ENCODE data around the gene FBXO42.

DNA sequence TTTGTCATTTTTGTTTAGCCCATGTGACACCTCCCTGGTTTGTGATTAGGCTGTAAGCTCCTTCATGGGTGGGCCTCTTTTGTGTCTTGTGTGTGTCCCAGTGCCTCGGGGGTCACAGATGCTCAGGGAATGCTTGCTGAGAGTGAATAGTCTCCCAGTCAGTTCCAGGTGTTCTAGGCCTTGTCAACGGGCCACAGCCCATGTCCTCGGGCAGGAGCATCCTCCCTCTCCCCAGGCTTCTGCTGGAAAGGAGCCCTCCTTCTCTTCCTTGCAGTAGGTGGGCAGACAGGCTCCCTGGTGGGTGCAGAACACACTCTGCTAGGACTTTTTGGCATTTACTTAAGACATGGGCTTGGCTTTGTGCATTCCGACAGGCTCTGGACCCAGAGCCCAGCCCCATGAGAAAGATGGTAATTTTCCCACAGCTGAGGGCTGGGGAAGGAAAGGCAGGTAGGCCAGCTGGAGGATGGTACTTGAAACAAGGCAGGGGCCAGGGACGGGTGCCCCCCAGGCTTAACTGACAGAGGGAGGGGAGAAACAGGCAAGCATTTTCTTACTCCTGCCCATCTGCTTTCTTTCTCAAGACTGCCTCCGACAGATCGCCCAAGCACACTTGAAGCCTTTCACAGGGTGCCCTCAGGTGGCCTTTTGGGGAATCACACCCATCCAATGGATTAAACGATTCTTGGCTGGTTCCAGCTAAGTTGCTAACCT lies 108.2 kb downstream of the FBXO42 start:
- TF ChIP-seq MAFK (conservative IDR thresholded peaks at IDR 0.05 in 1 of 2, IDR thresholded peaks at IDR 0.05 in 1 of 2; ENCODE audit: low read length in 2 of 2) (no peak), BRCA1 (CRISPR knock-in tag; IDR thresholded peaks at IDR 0.05) (no peak), EP300 (IDR thresholded peaks at IDR 0.05; ENCODE audit: low read depth in 2 of 2, low read length in 2 of 2) (no peak), EP300 (CRISPR knock-in tag; IDR thresholded peaks at IDR 0.05; ENCODE audit: borderline replicate concordance) (no peak), NBN (conservative IDR thresholded peaks at IDR 0.05) (no peak), ELF1 (CRISPR knock-in tag; IDR thresholded peaks at IDR 0.05) (no peak), POLR2AphosphoS2 (IDR thresholded peaks at IDR 0.05; ENCODE audit: low read depth, low read length) (no peak), POLR2A (IDR thresholded peaks at IDR 0.05; ENCODE audit: insufficient read depth in 1 of 2, low read depth in 2 of 2, low read length in 2 of 2) (no peak), ZNF605 (CRISPR knock-in tag; IDR thresholded peaks at IDR 0.05) (no peak), ZNF260 (CRISPR knock-in tag; IDR thresholded peaks at IDR 0.05; ENCODE audit: borderline replicate concordance, low read depth) (no peak), ZNF136 (CRISPR knock-in tag; IDR thresholded peaks at IDR 0.05; ENCODE audit: low read depth) (no peak)
- TF ChIP-seq, protein P1, sequence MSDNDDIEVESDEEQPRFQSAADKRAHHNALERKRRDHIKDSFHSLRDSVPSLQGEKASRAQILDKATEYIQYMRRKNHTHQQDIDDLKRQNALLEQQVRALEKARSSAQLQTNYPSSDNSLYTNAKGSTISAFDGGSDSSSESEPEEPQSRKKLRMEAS (IDR thresholded peaks at IDR 0.05): no peak
- TF ChIP-seq, protein P2, sequence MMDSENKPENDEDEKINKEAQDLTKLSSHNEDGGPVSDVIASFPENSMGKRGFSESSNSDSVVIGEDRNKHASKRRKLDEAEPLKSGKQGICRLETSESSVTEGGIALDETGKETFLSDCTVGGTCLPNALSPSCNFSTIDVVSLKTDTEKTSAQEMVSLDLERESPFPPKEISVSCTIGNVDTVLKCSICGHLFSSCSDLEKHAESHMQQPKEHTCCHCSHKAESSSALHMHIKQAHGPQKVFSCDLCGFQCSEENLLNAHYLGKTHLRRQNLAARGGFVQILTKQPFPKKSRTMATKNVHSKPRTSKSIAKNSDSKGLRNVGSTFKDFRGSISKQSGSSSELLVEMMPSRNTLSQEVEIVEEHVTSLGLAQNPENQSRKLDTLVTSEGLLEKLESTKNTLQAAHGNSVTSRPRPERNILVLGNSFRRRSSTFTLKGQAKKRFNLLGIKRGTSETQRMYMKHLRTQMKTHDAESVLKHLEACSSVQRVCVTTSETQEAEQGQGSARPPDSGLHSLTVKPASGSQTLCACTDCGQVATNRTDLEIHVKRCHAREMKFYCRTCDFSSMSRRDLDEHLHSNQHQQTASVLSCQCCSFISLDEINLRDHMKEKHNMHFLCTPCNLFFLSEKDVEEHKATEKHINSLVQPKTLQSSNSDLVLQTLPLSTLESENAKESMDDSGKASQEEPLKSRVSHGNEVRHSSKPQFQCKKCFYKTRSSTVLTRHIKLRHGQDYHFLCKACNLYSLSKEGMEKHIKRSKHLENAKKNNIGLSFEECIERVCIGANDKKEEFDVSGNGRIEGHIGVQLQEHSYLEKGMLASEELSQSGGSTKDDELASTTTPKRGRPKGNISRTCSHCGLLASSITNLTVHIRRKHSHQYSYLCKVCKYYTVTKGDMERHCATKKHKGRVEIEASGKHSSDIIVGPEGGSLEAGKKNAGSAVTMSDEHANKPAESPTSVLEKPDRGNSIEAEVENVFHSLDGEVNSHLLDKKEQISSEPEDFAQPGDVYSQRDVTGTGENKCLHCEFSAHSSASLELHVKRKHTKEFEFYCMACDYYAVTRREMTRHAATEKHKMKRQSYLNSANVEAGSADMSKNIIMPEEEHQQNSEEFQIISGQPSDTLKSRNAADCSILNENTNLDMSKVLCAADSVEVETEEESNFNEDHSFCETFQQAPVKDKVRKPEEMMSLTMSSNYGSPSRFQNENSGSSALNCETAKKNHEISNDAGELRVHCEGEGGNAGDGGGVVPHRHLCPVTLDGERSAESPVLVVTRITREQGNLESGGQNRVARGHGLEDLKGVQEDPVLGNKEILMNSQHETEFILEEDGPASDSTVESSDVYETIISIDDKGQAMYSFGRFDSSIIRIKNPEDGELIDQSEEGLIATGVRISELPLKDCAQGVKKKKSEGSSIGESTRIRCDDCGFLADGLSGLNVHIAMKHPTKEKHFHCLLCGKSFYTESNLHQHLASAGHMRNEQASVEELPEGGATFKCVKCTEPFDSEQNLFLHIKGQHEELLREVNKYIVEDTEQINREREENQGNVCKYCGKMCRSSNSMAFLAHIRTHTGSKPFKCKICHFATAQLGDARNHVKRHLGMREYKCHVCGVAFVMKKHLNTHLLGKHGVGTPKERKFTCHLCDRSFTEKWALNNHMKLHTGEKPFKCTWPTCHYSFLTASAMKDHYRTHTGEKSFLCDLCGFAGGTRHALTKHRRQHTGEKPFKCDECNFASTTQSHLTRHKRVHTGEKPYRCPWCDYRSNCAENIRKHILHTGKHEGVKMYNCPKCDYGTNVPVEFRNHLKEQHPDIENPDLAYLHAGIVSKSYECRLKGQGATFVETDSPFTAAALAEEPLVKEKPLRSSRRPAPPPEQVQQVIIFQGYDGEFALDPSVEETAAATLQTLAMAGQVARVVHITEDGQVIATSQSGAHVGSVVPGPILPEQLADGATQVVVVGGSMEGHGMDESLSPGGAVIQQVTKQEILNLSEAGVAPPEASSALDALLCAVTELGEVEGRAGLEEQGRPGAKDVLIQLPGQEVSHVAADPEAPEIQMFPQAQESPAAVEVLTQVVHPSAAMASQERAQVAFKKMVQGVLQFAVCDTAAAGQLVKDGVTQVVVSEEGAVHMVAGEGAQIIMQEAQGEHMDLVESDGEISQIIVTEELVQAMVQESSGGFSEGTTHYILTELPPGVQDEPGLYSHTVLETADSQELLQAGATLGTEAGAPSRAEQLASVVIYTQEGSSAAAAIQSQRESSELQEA (CRISPR knock-in tag; IDR thresholded peaks at IDR 0.05; ENCODE audit: not compliant biosample characterization): no peak
- TF ChIP-seq, protein P3, sequence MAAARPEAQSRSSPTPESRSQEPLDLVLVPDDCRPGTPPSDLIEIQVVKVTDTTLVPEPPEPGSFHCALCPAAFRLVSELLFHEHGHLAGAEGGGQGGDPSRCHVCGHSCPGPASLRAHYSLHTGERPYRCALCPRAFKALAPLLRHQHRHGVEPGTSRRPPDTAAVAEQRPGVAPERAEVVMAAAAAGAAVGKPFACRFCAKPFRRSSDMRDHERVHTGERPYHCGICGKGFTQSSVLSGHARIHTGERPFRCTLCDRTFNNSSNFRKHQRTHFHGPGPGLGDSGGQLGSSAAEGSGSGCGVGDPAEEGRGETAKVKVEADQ (CRISPR knock-in tag; IDR thresholded peaks at IDR 0.05; ENCODE audit: borderline replicate concordance): no peak
